HG03432 (cell line): ENCODE measurements around the gene RASGRF2.

Experiments used
- ATAC-seq: cut with Tn5 transposase; IDR thresholded peaks from one replicate; pipeline ENCODE4 v1.9.1; 2021; ENCODE audit warnings: mild to moderate bottlenecking, moderate library complexity; ENCODE audit not compliant: unreplicated experiment

The RASGRF2 gene

GRCh38 chr5:80959768-80960442, at the start of gene RASGRF2:
Gene RASGRF2, plus strand, starts transcription at chr5:80960363. Its CDS starts 376 bp downstream, at chr5:80960739.
- ATAC-seq, result no peak

DNA sequence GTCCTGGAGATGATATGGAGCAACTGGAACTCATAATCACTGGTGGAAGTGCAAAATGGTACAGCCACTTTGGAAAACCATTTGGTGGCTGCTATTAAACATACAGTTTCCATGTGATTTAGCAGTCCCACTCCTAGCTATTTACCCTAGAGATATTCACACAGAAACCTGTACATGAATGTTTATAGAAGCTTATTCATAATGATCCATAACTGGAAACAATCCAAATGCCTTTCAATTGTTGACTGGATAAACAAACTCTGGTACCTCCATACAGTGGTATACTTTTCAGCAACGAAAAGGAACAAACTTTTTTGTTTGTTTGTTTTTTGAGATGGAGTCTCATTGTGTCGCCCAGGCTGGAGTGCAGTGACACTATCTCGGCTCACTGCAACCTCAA, 47.7 kb upstream of the RASGRF2 start:
- ATAC-seq, result no peak

GRCh38 chr5:80915716-80916115, 44.4 kb upstream of the RASGRF2 start:
- no peak for ATAC-seq

GRCh38 chr5:80916676-80917075, 43.5 kb upstream of the RASGRF2 start:
- no peak for ATAC-seq

- ATAC-seq, result no peak
Measured at GRCh38 chr5:80917631-80918030, 42.5 kb upstream of the RASGRF2 start.

DNA sequence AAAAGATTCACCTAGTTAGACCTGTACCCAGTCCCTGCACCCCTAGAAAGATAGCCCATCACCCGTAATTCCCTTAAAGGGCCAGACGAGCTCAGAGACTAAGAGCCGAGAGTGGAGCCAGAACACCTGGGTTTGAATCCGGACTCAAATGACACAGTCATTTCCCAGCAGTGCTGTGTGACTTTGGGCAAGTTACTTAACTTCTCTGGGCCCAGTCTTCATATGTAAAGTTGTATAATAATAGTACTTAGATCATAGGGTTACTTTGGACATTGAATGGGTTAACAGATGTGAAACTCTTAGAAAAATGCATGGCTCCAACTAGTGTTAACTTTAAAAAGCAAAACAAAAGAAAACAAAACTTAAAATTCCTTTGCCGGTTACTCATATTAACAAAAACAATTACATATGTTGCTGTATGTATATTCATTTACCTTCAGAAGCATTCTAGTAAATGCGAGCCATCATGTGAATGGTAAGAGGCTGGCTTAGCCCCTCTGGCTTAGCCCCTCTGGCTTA, 40.4 kb upstream of the RASGRF2 start:
- no peak for ATAC-seq

GRCh38 chr5:80920333-80920732, 39.8 kb upstream of the RASGRF2 start:
- ATAC-seq, result no peak

DNA sequence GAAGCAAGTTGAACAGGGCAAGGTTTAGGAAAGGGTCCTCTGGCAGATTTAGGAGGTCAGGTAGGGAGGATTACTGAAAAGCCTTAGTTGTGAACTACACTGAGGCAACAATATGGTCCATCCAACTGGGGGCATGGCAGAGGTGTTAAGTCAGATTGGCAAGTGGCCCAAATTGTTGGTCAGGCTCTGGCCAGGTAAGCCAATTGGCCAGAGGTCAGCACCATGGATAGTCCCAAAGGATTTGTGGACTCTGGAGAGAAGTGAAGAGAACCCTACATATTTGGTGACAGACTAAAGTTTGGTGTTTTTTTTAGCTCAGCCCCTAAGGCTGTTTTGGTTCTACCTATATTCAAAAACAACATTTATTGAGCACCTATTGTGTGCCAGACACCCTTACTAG, 39.1 kb upstream of the RASGRF2 start:
- no peak for ATAC-seq

DNA sequence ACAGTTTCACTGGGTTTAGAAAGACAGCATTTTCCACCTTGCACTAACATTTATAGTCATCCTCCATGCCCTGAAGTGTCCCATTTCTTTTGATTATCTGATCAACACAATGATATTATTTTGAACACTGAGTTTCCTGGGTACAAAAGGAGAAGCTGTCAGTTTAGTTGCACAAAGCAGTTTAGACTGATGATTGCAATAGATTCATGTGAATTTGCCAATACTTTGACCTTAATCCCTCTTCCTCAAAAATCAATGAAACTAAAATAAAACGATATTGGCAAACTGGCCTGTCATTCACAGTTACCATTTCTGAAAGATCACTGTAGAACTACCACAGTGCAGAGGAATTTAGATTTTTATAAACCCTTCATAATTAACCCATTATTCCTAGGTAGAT, 34.2 kb upstream of the RASGRF2 start:
- ATAC-seq, result no peak

DNA sequence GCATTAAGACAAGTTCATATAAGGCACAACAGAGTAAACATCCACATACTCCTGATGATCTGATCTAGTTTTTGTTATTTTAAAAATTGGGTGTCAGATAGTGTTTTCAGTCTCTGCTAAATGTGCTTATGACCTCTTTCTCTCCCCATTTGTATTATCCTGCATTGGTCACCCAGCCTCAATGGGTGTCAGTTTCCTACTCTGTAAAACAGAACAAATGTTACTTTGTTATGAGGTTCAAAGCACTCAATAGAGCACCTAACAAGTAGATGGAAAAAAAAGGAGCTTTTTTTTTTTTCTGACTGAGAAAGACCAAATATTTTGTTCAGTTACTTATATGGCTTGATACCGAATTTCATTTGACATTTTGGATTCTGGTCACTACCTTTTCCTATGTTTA, 33.6 kb upstream of the RASGRF2 start:
- no peak for ATAC-seq

DNA sequence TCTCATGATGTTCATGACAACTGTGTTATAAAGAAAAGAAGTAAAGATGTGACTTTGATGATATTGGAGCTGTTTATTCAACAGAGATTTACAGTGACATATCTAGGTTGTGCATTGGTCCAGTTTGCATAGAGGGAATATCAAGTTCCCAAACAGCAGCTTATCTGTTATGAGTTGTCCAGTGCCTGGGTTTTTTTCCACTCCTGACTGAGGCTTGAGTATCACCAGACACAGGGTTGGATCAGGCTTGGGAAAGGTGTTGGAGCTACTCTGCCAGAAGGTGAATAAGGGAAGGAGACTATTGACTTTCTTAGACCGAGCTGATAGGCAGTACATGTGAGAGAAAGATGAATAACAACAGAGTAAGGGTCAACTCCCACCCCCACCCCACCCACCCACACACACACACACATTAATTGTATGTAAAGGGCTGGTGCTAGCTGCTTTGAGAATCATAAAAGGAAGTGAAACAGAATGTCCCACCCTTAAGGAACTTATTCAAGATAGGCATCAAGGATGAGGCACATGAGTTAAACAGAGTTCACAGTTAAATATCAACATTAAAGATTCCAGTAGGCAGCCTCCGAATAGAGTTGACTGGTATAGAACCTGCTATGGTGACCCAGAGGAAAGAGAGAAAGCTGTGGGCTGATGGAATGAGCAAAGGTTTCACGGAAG, 33.0 kb upstream of the RASGRF2 start:
- no peak for ATAC-seq

- ATAC-seq, result no peak
Measured at GRCh38 chr5:80928073-80928472, 32.1 kb upstream of the RASGRF2 start.

- no peak for ATAC-seq
Measured at GRCh38 chr5:80930940-80931339, 29.2 kb upstream of the RASGRF2 start.

- ATAC-seq, result no peak
Measured at GRCh38 chr5:80931411-80931810, 28.8 kb upstream of the RASGRF2 start.

- no peak for ATAC-seq
Measured at GRCh38 chr5:80933036-80933435, 27.1 kb upstream of the RASGRF2 start.

DNA sequence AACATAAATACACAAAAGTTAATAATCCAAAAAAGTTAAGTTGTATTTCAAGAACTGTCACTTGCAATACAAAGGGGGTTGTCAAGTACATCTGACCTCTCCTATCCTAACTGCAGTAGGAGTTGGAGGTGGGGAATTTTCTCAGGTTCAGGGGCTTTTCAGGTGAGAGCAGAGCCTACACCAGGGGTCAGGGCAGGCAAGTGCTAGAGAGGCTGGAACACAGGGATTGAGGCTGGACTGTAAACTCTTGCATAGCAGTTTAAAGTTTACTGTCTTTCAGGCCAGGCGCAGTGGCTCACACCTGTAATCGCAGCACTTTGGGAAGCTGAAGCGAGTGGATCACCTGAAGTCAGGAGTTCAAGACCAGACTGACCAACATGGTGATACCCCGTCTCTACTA, 25.4 kb upstream of the RASGRF2 start:
- ATAC-seq, result no peak

- no peak for ATAC-seq
Measured at GRCh38 chr5:80935811-80936385, 24.3 kb upstream of the RASGRF2 start.

DNA sequence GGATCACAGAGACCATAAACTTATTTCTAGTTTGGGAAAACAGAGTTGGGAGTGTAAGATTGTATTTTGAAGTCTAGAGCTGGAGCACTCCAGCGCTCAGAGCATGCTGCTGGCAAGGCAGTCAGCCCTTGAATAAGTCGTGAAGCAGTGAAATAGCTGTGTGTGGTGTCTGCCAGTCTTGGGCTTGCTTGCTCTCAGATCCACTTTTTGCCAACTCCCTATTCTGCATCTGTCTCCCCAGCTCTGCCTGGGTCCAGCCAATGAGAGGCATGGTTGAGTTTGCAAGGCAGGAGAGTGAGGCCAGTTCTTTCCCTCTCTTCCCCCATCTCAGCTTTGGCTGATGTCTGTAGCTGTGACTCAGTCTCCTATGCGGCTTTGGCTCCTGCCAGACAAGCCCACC, 23.3 kb upstream of the RASGRF2 start:
- no peak for ATAC-seq

DNA sequence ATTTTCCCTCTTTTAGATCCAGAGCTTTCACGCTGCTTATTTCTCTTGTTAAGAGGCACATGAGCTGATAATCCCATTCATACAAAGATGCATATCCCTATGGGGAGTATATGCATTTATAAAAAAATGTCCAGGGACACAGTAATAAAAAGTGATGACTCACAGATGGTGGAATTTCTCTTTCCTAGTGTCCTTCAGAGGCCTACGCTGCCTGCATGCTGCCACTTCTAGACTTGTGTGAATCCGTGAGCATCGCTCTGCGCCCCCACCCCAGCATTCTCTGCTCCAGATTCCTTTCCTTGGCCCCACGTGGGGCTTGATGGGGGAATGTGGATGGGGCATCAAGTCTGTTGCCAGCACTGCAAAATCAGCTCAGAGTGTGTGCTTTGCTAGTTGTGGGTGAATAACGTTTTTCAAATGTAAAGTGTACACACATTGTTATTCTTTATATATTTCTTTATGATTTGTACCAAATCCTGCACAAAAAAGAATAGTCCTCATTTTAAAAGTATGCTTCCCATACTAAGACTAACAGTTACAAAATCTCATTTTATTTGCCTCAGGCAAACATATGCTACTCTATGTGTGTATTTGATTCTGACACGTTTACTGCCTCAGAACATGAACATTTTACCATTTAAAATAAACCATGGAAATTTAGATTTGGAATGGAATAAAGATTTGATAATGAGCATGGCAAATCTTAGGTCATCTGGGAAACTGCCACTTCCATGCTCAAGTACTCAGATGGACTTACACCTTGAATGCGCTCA, 22.4 kb upstream of the RASGRF2 start:
- ATAC-seq, result no peak

DNA sequence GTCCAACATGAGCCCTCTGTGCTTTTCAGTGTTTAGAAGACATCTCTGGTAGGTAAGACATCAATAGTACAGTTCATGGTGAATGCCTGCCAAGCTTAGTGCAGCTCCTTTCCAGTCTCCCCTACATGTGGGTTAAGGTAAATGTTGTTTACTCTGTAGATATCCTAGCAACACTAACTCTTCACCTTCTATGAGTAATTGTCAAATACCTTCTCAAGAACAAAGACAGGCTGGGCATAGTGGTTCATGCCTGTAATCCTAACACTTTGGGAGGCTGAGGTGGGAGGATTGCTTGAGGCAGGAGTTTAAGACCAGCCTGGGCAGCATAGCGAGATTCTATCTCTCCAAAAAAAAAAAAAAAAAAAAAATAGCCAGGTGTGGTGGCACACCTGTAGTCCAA, 18.7 kb upstream of the RASGRF2 start:
- no peak for ATAC-seq

DNA sequence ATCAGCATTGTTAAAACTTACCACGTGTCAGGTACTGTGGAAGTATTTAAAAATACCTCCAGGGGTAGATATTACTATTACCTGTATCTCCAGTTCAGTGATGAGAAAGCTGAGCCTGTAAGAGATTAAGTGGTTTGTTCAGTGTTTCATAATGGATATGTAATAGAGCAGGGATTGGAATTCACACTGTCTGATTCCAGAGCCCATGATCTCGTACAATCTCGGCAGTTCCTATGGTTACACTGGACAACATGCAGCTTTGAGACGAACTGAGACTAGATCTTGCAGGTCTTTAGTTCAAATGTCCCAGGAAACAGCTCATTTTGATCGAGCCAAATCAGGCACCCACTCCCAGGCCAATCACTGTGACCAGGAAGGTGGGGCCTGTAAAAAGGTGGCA, 8.8 kb upstream of the RASGRF2 start:
- no peak for ATAC-seq
